Ishikawa (cell line): ENCODE measurements around the gene IL34.
A peak's percentile ranks its signal among the peaks of the same experiment; 100 is the strongest.

Source experiments
- CEBPB ChIP-seq: IDR thresholded peaks from 2 replicates; pipeline ENCODE4 v1.6.1; 2012
- CREB1 ChIP-seq: IDR thresholded peaks from 2 replicates; pipeline ENCODE4 v1.6.1; 2012; ENCODE audit warnings: low read depth
- EGR1 ChIP-seq: IDR thresholded peaks from 2 replicates; pipeline ENCODE4 v1.6.1; 2012
- EP300 ChIP-seq: IDR thresholded peaks from 2 replicates; pipeline ENCODE4 v1.6.1; 2012; ENCODE audit warnings: borderline replicate concordance
- FOXM1 ChIP-seq: IDR thresholded peaks from 2 replicates; pipeline ENCODE4 v1.6.1; 2012; ENCODE audit warnings: low read depth, borderline replicate concordance
- MAX ChIP-seq: IDR thresholded peaks from 2 replicates; pipeline ENCODE4 v1.6.1; 2012
- NFIC ChIP-seq: IDR thresholded peaks from 2 replicates; pipeline ENCODE4 v1.6.1; 2012
- RAD21 ChIP-seq: IDR thresholded peaks from 2 replicates; pipeline ENCODE4 v1.6.1; 2012; ENCODE audit warnings: low read depth
- REST ChIP-seq: IDR thresholded peaks from 2 replicates; pipeline ENCODE4 v1.6.1; 2012; ENCODE audit warnings: low read depth, mild to moderate bottlenecking
- TAF1 ChIP-seq: IDR thresholded peaks from 2 replicates; pipeline ENCODE4 v1.6.1; 2012; ENCODE audit warnings: low read depth, mild to moderate bottlenecking
- TCF12 ChIP-seq: IDR thresholded peaks from 2 replicates; pipeline ENCODE4 v1.6.1; 2012; ENCODE audit warnings: low read depth
- TEAD4 ChIP-seq: IDR thresholded peaks from 2 replicates; pipeline ENCODE4 v1.6.1; 2012
- YY1 ChIP-seq: IDR thresholded peaks from 2 replicates; pipeline ENCODE4 v1.6.1; 2012; ENCODE audit warnings: low read depth
- ZBTB7A ChIP-seq: IDR thresholded peaks from 2 replicates; pipeline ENCODE4 v1.6.1; 2012; ENCODE audit warnings: low read depth
- TF ChIP-seq, protein P1 (sequence below): IDR thresholded peaks from 2 replicates; pipeline ENCODE4 v1.6.1; 2012

IL34 gene

DNA sequence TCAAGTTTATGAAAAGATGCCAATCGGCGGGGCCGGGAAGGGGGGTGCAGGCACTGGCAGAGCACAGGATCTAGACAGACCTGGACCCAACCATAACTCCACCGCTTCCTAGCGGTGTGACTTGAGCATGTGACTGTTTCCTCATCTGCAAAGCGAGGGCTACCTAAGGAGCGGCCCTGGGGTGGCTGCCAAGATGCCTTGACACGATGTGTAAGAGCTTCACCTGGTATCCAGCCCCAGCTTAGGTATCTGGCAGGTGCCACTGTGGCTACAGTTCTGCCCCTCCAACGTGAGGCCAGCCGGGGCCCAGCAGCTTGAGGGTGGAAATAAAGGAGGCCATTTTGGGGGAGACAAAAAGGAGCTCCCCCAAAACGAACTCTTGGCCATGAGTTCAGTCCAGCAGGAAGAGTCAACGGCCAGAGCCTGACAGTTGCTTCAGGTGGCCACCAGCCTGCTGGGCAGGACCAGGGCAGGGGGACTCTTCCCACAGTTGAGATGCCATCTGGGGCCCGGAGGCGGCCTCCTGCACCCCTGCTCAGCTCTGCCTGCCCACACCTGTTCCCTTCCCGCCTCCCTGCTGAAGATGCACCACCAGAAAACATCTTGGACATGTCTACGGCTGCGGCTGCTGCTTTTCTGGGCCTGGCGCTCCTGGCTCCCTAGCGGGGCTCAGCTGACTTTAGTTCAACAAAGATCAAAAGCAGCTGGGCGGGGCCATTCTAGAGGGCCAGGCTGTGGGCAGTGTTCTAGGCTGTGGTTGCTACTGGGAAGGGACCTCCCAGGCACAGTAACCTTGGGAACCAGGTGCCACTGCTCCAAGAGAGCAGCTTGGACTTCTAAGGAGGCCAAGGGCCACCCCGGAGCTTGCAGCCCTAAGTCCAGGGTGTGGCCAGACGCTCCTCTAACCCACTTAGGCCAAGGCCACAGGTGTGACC lies 42.9 kb downstream of the IL34 start:
- no peak for TF ChIP-seq FOXM1
- TF ChIP-seq CEBPB, result no peak
- TF ChIP-seq EGR1, result no peak
- TF ChIP-seq YY1, result no peak
- no peak for TF ChIP-seq TAF1
- TF ChIP-seq ZBTB7A, result no peak
- TF ChIP-seq NFIC, result no peak
- TF ChIP-seq CREB1, result no peak
- TF ChIP-seq EP300, result no peak
- TF ChIP-seq MAX, result no peak
- TF ChIP-seq RAD21, result no peak
- TF ChIP-seq TCF12, result no peak
- TF ChIP-seq TEAD4, result no peak
- TF ChIP-seq REST, result no peak
- TF ChIP-seq, protein P1, sequence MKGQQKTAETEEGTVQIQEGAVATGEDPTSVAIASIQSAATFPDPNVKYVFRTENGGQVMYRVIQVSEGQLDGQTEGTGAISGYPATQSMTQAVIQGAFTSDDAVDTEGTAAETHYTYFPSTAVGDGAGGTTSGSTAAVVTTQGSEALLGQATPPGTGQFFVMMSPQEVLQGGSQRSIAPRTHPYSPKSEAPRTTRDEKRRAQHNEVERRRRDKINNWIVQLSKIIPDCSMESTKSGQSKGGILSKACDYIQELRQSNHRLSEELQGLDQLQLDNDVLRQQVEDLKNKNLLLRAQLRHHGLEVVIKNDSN, result no peak

DNA sequence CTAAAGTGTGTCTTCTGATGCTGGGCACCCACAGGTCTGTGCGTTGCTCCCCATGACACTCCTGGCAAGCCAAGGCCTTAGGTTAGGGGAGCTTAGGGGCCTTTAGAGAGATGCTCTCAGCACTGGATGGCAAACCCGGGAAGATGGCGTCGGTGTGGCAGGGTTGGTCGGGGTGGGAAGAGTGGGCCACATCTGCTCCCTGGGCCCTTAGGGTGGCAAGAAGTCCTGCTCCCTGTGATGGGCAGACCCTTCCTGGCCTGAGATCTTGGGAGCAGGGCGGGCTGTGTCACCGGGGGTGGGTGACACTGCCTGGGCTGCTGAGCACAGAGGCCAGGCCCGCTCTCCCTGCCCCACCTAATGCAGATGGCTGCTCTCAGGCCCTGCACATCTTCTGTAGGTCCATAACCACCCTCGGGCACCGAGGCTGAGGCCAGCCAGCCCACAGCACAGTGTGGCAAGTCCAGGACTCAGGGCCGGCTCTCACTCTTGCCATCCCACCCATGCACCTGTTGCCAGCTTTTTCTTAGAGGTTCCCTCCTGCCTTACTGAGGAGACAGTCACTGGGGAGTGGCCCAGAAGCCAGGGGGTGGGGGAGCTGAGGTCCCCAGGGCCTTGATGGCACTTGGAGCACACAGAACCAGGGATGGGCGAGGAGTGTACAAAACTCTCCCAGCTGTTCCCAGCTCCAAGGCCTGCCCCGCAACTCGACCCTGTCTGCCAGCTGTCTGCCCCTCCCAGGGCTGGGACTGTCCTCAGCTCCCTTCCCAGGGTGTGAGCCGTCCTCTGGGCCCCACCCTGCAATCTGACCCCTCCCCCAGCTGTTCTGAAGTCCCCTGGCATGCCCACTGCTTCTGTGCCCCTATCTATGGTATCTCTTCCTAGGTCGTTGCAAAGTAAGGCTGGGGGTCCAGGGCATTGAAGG lies 43.9 kb downstream of the IL34 start:
- TF ChIP-seq TCF12 (no peak), CREB1 (no peak), EP300 (no peak), YY1 (no peak), FOXM1 (no peak), NFIC (no peak), EGR1 (no peak), CEBPB (no peak), REST (no peak)

GRCh38 chr16:70691223-70692129 lies 45.1 kb downstream of the IL34 start:
- TF ChIP-seq REST (no peak), NFIC (peak; percentile 26; the same call in 1 of the 2 replicates)
